Endothelial cell (in vitro differentiated cells): ENCODE measurements around the gene CALHM4. TPM values are rescaled to one million over a fixed set of nuclear protein-coding genes. Genes with fewer than 3 reads are reported as not detected.

Experiments used
- DNase-seq: peaks from one replicate; pipeline ENCODE4 v3.0.0; 2021; ENCODE audit warnings: low spot score
- H3K27ac Mint-ChIP-seq: one replicate; pipeline ENCODE4 v1.8.0; 2021; ENCODE audit warnings: mixed read lengths, inconsistent platforms; ENCODE audit not compliant: unreplicated experiment
- H3K27me3 Mint-ChIP-seq: one replicate; pipeline ENCODE4 v1.8.0; 2021; ENCODE audit warnings: mild to moderate bottlenecking, moderate library complexity, mixed read lengths, inconsistent platforms; ENCODE audit not compliant: unreplicated experiment
- H3K36me3 Mint-ChIP-seq: one replicate; pipeline ENCODE4 v1.8.0; 2021; ENCODE audit warnings: mild to moderate bottlenecking, low read depth, mixed read lengths, inconsistent platforms; ENCODE audit not compliant: unreplicated experiment
- H3K4me1 Mint-ChIP-seq: one replicate; pipeline ENCODE4 v1.8.0; 2021; ENCODE audit warnings: mild to moderate bottlenecking, mixed read lengths, inconsistent platforms; ENCODE audit not compliant: unreplicated experiment
- H3K4me3 Mint-ChIP-seq: one replicate; pipeline ENCODE4 v1.8.0; 2021; ENCODE audit warnings: mild to moderate bottlenecking, mixed read lengths, inconsistent platforms; ENCODE audit not compliant: unreplicated experiment
- H3K9me3 Mint-ChIP-seq: one replicate; pipeline ENCODE4 v1.8.0; 2021; ENCODE audit warnings: mixed read lengths, inconsistent platforms; ENCODE audit not compliant: unreplicated experiment
- total RNA-seq: library from RNA; stranded (reverse); fragmentation: NEBNext Ultra II Directional; extraction: Animal tissue kit (Norgen Biotek cat#: 25700); gene quantifications from one replicate; pipeline ENCODE4 v1.2.1, GENCODE V29; 2021; ENCODE audit not compliant: unreplicated experiment
- TF ChIP-seq, protein P1 (sequence below): fragments of 200-600 bp; sonication (generic); IDR thresholded peaks from one replicate; pipeline ENCODE4 v1.5.0; 2021; ENCODE audit warnings: antibody characterized with exemption; ENCODE audit not compliant: unreplicated experiment

CALHM4 gene
- total RNA-seq, 1 donor from 2014 or later: not detected

GRCh38 chr6:116522896-116523295, 30.7 kb upstream of the CALHM4 start:
- no peak for DNase-seq
- peaks cover 4% of the 10 kb centered on the region for H3K27me3 Mint-ChIP-seq
- no peak overlapping the region for H3K4me3 Mint-ChIP-seq
- TF ChIP-seq, protein P1, sequence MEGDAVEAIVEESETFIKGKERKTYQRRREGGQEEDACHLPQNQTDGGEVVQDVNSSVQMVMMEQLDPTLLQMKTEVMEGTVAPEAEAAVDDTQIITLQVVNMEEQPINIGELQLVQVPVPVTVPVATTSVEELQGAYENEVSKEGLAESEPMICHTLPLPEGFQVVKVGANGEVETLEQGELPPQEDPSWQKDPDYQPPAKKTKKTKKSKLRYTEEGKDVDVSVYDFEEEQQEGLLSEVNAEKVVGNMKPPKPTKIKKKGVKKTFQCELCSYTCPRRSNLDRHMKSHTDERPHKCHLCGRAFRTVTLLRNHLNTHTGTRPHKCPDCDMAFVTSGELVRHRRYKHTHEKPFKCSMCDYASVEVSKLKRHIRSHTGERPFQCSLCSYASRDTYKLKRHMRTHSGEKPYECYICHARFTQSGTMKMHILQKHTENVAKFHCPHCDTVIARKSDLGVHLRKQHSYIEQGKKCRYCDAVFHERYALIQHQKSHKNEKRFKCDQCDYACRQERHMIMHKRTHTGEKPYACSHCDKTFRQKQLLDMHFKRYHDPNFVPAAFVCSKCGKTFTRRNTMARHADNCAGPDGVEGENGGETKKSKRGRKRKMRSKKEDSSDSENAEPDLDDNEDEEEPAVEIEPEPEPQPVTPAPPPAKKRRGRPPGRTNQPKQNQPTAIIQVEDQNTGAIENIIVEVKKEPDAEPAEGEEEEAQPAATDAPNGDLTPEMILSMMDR: no peak
- no peaks in the 10 kb centered on the region for H3K36me3 Mint-ChIP-seq
- H3K27ac Mint-ChIP-seq: no peak overlapping the region
- no peaks in the 10 kb centered on the region for H3K9me3 Mint-ChIP-seq
- peaks cover 14% of the 10 kb centered on the region for H3K4me1 Mint-ChIP-seq

GRCh38 chr6:116524236-116524635, 29.3 kb upstream of the CALHM4 start:
- no peak overlapping the region for H3K27ac Mint-ChIP-seq
- TF ChIP-seq, protein P1: no peak
- H3K9me3 Mint-ChIP-seq: no peaks in the 10 kb centered on the region
- no peak for DNase-seq
- H3K4me3 Mint-ChIP-seq: no peak overlapping the region
- H3K4me1 Mint-ChIP-seq: peaks cover 20% of the 10 kb centered on the region
- no peaks in the 10 kb centered on the region for H3K36me3 Mint-ChIP-seq
- no peaks in the 10 kb centered on the region for H3K27me3 Mint-ChIP-seq

GRCh38 chr6:116528133-116528532, 25.4 kb upstream of the CALHM4 start:
- no peaks in the 10 kb centered on the region for H3K27me3 Mint-ChIP-seq
- H3K36me3 Mint-ChIP-seq: no peaks in the 10 kb centered on the region
- no peak overlapping the region for H3K4me3 Mint-ChIP-seq
- DNase-seq: no peak
- no peaks in the 10 kb centered on the region for H3K9me3 Mint-ChIP-seq
- peaks cover 30% of the 10 kb centered on the region for H3K4me1 Mint-ChIP-seq
- TF ChIP-seq, protein P1: no peak
- no peak overlapping the region for H3K27ac Mint-ChIP-seq

DNA sequence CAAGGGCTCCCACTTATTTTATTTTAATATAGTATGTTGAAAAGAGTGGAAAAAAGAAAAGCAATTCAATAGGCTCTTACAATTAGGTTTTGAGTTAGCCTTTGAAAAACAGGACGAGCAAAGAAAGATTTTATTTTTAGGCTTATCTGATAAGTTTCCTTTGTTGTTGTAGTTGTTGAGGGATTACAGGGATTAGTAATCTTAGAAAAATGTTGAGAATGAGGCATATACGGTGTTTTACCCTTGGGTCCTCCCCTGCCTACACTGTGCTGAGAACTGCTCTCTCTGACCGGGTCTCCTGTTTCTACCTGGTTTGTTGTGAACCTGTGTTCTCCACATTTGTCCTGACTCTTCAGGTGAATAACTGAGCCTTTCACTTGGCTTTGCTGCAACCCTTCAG, 24.8 kb upstream of the CALHM4 start:
- Mint-ChIP-seq H3K4me1 (peaks cover 36% of the 10 kb centered on the region), H3K36me3 (no peaks in the 10 kb centered on the region), H3K9me3 (no peaks in the 10 kb centered on the region), H3K4me3 (no peak overlapping the region), H3K27ac (peak overlapping the region; percentile 39), H3K27me3 (peaks cover 1% of the 10 kb centered on the region)
- DNase-seq: no peak
- TF ChIP-seq, protein P1: no peak

DNA sequence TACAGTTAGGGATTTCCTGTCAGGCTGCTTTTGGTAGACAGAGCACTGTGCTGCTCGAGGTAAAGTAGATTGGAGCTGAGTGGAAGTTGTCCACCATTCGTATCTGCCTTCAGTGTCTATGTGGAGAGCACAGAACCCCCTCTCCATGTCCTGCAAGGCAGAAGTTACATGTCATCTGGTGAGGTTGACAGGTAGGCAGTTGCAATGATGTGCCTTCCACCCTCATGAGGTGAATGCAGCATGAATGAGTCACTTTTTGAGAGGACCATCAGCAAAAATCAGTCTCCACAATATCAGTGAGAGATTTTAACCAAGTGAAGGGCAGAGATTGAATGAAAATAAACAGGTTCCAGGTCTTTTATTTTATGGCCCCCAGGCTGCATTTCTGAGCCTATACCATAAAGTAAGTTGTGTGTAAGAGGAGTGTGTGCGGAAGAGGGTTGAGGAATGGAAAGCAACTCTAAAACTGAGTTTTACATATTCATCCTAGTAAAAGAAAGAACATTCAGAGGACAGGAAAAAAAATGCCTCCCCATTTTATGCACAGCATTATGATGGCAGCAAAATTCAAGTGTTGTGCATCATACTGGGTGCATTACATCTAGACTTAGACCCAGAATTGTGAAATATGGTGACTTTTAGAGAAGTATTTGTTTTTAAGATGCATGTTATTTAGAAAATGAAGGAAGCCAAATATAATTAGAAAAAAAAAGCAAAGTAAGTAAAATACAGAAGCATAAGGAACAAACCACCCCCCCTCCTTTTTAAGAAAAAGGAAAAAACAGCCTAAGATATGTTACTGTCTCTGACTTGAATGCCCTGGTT, 23.9 kb upstream of the CALHM4 start:
- Mint-ChIP-seq H3K27me3 (peaks cover 3% of the 10 kb centered on the region), H3K4me3 (no peak overlapping the region)
- no peak for DNase-seq

More for the DNA sequence above, 23.9 kb upstream of the CALHM4 start:
- no peak overlapping the region for H3K27ac Mint-ChIP-seq
- TF ChIP-seq, protein P1: no peak
- peaks cover 40% of the 10 kb centered on the region for H3K4me1 Mint-ChIP-seq
- no peaks in the 10 kb centered on the region for H3K36me3 Mint-ChIP-seq
- no peaks in the 10 kb centered on the region for H3K9me3 Mint-ChIP-seq
